Activated T-helper 1 cell treated with anti-CD3 and anti-CD28 coated beads, Interleukin-12 subunit alpha, Interleukin-12 subunit beta, Interleukin-2, Interleukin-4 antibody, amounts not matched to agents 30 ng/mL and 10 ng/mL and 1 ng/mL, durations not matched to agents 14 hours and 24 hours and 36 hours (primary cell): Measurements from ENCODE around the gene RASGRF2. TPM values are rescaled to one million over a fixed set of nuclear protein-coding genes. Genes with fewer than 3 reads are reported as not detected.

Source experiments
- DNase-seq: peaks from one replicate; pipeline ENCODE4 v3.0.0; 2021; ENCODE audit warnings: low spot score
- H3K27ac Mint-ChIP-seq: one replicate; pipeline ENCODE4 v1.8.0; 2021; ENCODE audit warnings: mild to moderate bottlenecking, mixed read lengths
- H3K27me3 Mint-ChIP-seq: one replicate; pipeline ENCODE4 v1.8.0; 2022; ENCODE audit warnings: mild to moderate bottlenecking, moderate library complexity, mixed read lengths; ENCODE audit not compliant: insufficient read depth
- H3K36me3 Mint-ChIP-seq: one replicate; pipeline ENCODE4 v1.8.0; 2021; ENCODE audit warnings: low read depth, mixed read lengths
- H3K4me1 Mint-ChIP-seq: one replicate; pipeline ENCODE4 v1.8.0; 2021; ENCODE audit warnings: low read depth, mixed read lengths
- H3K4me3 Mint-ChIP-seq: one replicate; pipeline ENCODE4 v1.8.0; 2021; ENCODE audit warnings: mild to moderate bottlenecking, moderate library complexity, mixed read lengths
- H3K9me3 Mint-ChIP-seq: one replicate; pipeline ENCODE4 v1.8.0; 2021; ENCODE audit warnings: mixed read lengths
- intact Hi-C: fragments of 100-400 bp; cut with micrococcal nuclease; formaldehyde crosslinking; loops from one replicate; pipeline ENCODE4 v1.15.1; 2024
- total RNA-seq: library from RNA; stranded (reverse); gene quantifications from 2 replicates; pipeline ENCODE4 v1.2.3, GENCODE V29; 2022

RASGRF2 gene
- total RNA-seq, 1 donor from 2014 or later: 22.6 TPM

- Mint-ChIP-seq H3K27ac (no peak overlapping the region), H3K4me3 (no peak overlapping the region), H3K36me3 (no peaks in the 10 kb centered on the region), H3K9me3 (no peaks in the 10 kb centered on the region), H3K27me3 (no peaks in the 10 kb centered on the region), H3K4me1 (no peaks in the 10 kb centered on the region)
- no peak for DNase-seq
- intact Hi-C loops: loop anchor here (5.0 kb wide), 1 partner anchor 87 kb away; no protein-coding TSS in a partner anchor
Measured at GRCh38 chr5:81209869-81210493, 249.8 kb downstream of the RASGRF2 start.

GRCh38 chr5:81212211-81212751 lies 252.1 kb downstream of the RASGRF2 start:
- no peaks in the 10 kb centered on the region for H3K27me3 Mint-ChIP-seq
- no peak overlapping the region for H3K4me3 Mint-ChIP-seq
- peaks cover 1% of the 10 kb centered on the region for H3K36me3 Mint-ChIP-seq

DNA sequence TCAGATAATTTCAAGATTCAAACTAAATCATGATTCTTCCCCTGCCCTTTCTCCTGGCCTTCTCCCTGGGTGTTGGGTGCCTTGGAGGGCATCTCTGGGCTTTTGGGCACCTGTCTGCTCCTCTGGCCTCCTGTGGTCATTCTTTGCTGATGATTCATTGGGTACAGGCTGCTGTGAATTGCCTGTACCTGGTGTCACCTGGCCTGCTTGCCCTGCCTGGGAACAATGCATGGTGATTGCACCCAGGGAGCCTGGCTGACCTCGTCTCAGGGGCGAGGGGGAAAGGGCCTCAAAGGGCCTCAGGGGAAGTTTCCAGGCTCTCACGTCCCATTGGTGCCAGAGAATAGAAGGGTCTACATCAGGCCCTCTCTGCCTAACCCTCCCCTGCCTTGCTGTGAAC lies 252.9 kb downstream of the RASGRF2 start:
- Mint-ChIP-seq H3K27me3 (no peaks in the 10 kb centered on the region), H3K4me3 (no peak overlapping the region), H3K27ac (no peak overlapping the region), H3K36me3 (peaks cover 1% of the 10 kb centered on the region), H3K9me3 (no peaks in the 10 kb centered on the region), H3K4me1 (no peaks in the 10 kb centered on the region)
- DNase-seq: no peak
- intact Hi-C loops: loop anchor here (5.0 kb wide), 1 partner anchor 84 kb away; no protein-coding TSS in a partner anchor

More at GRCh38 chr5:81212211-81212751, 252.1 kb downstream of the RASGRF2 start:
- no peaks in the 10 kb centered on the region for H3K9me3 Mint-ChIP-seq
- H3K27ac Mint-ChIP-seq: no peak overlapping the region
- DNase-seq: no peak
- H3K4me1 Mint-ChIP-seq: no peaks in the 10 kb centered on the region
- intact Hi-C loops: loop anchor here (5.0 kb wide), 1 partner anchor 85 kb away; no protein-coding TSS in a partner anchor

DNA sequence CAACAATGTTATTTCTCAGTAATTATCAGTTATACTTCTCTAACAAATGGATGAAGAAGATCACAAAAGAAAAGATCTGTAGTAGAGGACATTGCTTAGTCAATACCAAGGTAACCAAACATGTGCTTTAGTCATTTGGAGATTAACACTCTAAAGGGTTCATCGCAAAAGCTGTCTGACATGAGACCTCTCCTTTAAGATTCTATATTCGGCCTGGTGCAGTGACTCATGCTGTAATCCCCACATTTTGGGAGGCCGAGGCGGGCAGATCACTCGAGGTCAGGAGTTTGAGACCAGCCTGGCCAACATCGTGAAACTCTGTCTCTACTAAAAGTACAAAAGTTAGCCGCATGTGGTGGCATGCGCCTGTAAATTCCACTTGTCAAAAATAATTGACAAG lies 254.7 kb downstream of the RASGRF2 start:
- DNase-seq: no peak
- Mint-ChIP-seq H3K27ac (no peak overlapping the region), H3K36me3 (peaks cover 1% of the 10 kb centered on the region), H3K27me3 (no peaks in the 10 kb centered on the region), H3K9me3 (no peaks in the 10 kb centered on the region), H3K4me3 (no peak overlapping the region), H3K4me1 (peaks cover 4% of the 10 kb centered on the region)
- intact Hi-C loops: loop anchor here (5.0 kb wide), 1 partner anchor 82 kb away; no protein-coding TSS in a partner anchor

DNA sequence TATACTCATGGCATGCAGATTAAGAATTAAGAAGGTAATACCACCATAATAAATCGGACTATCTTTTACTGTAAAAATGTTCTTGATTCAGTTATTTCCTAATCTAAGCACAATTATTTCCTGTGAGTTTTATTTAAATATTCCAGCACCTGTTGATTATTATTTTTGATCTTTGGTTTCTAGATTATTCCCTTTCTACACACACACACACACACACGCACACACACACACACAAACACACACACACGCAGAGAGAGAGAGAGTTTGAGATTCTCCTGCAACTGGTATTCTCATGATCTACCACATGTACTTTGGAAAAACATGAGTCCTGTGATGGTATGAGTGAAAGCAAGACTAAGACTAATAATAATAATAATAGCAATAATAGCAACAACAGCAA lies 256.0 kb downstream of the RASGRF2 start:
- no peak overlapping the region for H3K27ac Mint-ChIP-seq
- intact Hi-C loops: no loop called here
- H3K36me3 Mint-ChIP-seq: peaks cover 1% of the 10 kb centered on the region
- H3K4me1 Mint-ChIP-seq: peaks cover 4% of the 10 kb centered on the region
- no peaks in the 10 kb centered on the region for H3K9me3 Mint-ChIP-seq
- DNase-seq: no peak
- peaks cover 1% of the 10 kb centered on the region for H3K27me3 Mint-ChIP-seq
- H3K4me3 Mint-ChIP-seq: no peak overlapping the region

- Mint-ChIP-seq H3K27ac (no peak overlapping the region), H3K27me3 (peaks cover 1% of the 10 kb centered on the region), H3K9me3 (no peaks in the 10 kb centered on the region), H3K4me1 (peaks cover 4% of the 10 kb centered on the region), H3K36me3 (peaks cover 1% of the 10 kb centered on the region), H3K4me3 (no peak overlapping the region)
- DNase-seq: no peak
- intact Hi-C loops: no loop called here
Measured at GRCh38 chr5:81219389-81219788, 259.2 kb downstream of the RASGRF2 start.

DNA sequence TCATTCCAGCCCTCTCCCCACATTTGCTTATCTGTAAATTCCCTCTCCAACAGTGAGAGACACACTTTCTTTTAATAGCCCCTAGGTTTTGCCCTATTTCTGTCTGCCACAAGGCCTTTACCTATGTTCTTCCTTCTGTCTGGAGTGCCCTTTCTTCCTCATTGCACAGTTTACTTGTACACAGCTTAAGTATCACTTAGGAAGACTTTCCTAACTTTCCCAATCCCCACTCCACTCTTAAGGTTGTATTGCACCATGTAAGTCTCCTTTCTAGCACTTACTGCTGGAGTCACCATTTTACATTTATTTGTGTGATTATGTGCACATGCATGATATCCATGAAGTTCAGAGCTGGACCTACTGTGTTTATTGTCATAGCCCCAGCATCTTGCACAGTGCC lies 262.1 kb downstream of the RASGRF2 start:
- H3K27ac Mint-ChIP-seq: no peak overlapping the region
- intact Hi-C loops: no loop called here
- H3K27me3 Mint-ChIP-seq: peaks cover 1% of the 10 kb centered on the region
- no peak for DNase-seq
- H3K4me3 Mint-ChIP-seq: no peak overlapping the region
- H3K4me1 Mint-ChIP-seq: peaks cover 4% of the 10 kb centered on the region
- no peaks in the 10 kb centered on the region for H3K9me3 Mint-ChIP-seq
- peaks cover 4% of the 10 kb centered on the region for H3K36me3 Mint-ChIP-seq

GRCh38 chr5:81225463-81225862 lies 265.3 kb downstream of the RASGRF2 start:
- Mint-ChIP-seq H3K9me3 (no peaks in the 10 kb centered on the region), H3K4me1 (no peaks in the 10 kb centered on the region), H3K4me3 (no peak overlapping the region), H3K27me3 (no peaks in the 10 kb centered on the region), H3K36me3 (peaks cover 4% of the 10 kb centered on the region), H3K27ac (no peak overlapping the region)
- DNase-seq: no peak
- intact Hi-C loops: no loop called here

DNA sequence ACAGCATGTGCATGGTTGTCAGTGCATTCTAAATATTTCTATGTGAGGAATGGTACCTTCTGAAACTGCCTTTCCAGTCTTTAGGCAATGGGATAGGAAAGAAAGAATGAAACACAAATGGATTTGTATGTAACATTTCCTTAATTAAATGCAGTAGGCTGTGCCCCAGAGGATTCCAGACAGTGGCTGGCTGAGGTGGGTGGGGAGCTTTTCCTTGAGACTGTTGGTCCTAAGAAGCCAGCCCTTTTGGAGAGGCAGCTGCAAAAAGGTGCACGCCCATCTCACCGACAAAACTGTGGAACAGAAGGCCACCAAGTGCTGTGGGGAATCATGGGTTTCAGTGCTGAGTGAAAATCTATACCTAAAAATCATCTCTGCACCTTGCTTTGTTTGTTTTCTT lies 266.1 kb downstream of the RASGRF2 start:
- intact Hi-C loops: no loop called here
- Mint-ChIP-seq H3K4me1 (no peaks in the 10 kb centered on the region), H3K27me3 (no peaks in the 10 kb centered on the region), H3K36me3 (peaks cover 4% of the 10 kb centered on the region), H3K9me3 (no peaks in the 10 kb centered on the region), H3K4me3 (no peak overlapping the region), H3K27ac (no peak overlapping the region)
- DNase-seq: no peak

DNA sequence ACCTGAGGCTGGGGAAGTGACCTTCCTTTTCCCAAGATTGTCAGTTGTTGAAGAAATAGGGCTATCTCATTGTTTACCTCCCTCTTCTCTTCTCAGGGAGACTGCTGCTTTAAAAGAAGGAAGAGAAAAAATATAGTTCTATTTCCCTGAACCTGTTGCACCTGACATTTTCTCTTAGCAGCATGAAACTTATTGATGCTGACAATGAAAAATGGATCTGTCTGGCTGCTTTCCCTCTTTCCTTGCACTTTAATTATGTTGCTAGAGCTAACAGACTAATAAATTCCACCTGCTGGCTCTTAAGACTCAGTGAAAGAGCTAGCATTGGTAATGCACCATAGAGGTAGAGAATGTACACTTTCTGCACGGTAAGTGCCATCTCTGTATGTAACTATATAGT lies 266.8 kb downstream of the RASGRF2 start:
- H3K27me3 Mint-ChIP-seq: no peaks in the 10 kb centered on the region
- H3K4me1 Mint-ChIP-seq: no peaks in the 10 kb centered on the region
- no peaks in the 10 kb centered on the region for H3K9me3 Mint-ChIP-seq
- H3K36me3 Mint-ChIP-seq: peaks cover 4% of the 10 kb centered on the region
- no peak for DNase-seq
- no peak overlapping the region for H3K27ac Mint-ChIP-seq
- intact Hi-C loops: no loop called here
- H3K4me3 Mint-ChIP-seq: no peak overlapping the region

GRCh38 chr5:81228084-81228483 lies 267.9 kb downstream of the RASGRF2 start:
- no peaks in the 10 kb centered on the region for H3K9me3 Mint-ChIP-seq
- H3K4me3 Mint-ChIP-seq: no peak overlapping the region
- intact Hi-C loops: no loop called here
- H3K36me3 Mint-ChIP-seq: peaks cover 4% of the 10 kb centered on the region
- H3K4me1 Mint-ChIP-seq: no peaks in the 10 kb centered on the region
- DNase-seq: no peak
- no peaks in the 10 kb centered on the region for H3K27me3 Mint-ChIP-seq
- H3K27ac Mint-ChIP-seq: no peak overlapping the region

GRCh38 chr5:81230416-81230815 lies 270.3 kb downstream of the RASGRF2 start:
- Mint-ChIP-seq H3K27me3 (no peaks in the 10 kb centered on the region), H3K4me3 (no peak overlapping the region), H3K27ac (no peak overlapping the region), H3K9me3 (no peaks in the 10 kb centered on the region), H3K36me3 (no peaks in the 10 kb centered on the region), H3K4me1 (peaks cover 15% of the 10 kb centered on the region)
- intact Hi-C loops: no loop called here
- DNase-seq: no peak

DNA sequence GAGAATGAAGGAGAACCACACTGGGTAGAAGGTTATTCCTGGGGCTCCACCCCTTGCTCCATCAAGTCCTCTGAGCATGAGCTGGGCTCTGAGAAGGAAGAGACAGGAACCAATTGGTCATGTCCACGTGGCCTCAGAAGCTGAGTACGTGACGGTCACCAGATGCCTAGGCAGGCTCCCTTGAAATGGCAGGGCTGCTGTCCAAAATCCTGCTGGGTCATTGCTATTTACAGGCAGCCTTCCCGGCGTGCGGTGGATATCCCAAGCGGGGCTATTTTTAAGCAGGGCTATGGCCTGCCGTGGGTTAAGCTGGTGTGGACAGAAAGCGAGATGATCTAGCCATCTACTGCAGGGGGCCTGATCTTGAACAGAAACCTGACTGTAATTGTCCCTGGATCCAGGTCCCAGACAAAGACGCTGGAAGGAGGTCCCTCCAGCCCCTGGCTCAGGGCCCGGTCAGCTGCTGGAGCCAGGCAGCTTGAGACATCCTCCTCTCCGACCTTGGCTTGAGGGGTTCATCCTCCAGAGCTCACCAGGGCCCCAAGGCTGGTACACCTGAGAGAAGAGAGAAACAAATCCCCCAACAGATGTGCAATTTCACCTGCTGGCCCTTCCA lies 272.4 kb downstream of the RASGRF2 start:
- intact Hi-C loops: no loop called here
- Mint-ChIP-seq H3K27me3 (no peaks in the 10 kb centered on the region), H3K27ac (no peak overlapping the region), H3K36me3 (no peaks in the 10 kb centered on the region), H3K4me3 (no peak overlapping the region), H3K9me3 (no peaks in the 10 kb centered on the region), H3K4me1 (peaks cover 27% of the 10 kb centered on the region)
- DNase-seq: no peak
